GM12873 (cell line): ENCODE data around the gene SLX9.

Source experiments
- TF ChIP-seq, protein P1 (sequence below): IDR thresholded peaks from 2 replicates; pipeline ENCODE4 v1.5.1; 2012; ENCODE audit warnings: low read depth, mild to moderate bottlenecking, moderate library complexity, low read length, control low read depth; ENCODE audit not compliant: insufficient read depth; ENCODE audit errors: missing control alignments

The SLX9 gene

GRCh38 chr21:44955798-44956175 lies 16.0 kb downstream of the SLX9 start:
- TF ChIP-seq, protein P1, sequence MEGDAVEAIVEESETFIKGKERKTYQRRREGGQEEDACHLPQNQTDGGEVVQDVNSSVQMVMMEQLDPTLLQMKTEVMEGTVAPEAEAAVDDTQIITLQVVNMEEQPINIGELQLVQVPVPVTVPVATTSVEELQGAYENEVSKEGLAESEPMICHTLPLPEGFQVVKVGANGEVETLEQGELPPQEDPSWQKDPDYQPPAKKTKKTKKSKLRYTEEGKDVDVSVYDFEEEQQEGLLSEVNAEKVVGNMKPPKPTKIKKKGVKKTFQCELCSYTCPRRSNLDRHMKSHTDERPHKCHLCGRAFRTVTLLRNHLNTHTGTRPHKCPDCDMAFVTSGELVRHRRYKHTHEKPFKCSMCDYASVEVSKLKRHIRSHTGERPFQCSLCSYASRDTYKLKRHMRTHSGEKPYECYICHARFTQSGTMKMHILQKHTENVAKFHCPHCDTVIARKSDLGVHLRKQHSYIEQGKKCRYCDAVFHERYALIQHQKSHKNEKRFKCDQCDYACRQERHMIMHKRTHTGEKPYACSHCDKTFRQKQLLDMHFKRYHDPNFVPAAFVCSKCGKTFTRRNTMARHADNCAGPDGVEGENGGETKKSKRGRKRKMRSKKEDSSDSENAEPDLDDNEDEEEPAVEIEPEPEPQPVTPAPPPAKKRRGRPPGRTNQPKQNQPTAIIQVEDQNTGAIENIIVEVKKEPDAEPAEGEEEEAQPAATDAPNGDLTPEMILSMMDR: no peak

DNA sequence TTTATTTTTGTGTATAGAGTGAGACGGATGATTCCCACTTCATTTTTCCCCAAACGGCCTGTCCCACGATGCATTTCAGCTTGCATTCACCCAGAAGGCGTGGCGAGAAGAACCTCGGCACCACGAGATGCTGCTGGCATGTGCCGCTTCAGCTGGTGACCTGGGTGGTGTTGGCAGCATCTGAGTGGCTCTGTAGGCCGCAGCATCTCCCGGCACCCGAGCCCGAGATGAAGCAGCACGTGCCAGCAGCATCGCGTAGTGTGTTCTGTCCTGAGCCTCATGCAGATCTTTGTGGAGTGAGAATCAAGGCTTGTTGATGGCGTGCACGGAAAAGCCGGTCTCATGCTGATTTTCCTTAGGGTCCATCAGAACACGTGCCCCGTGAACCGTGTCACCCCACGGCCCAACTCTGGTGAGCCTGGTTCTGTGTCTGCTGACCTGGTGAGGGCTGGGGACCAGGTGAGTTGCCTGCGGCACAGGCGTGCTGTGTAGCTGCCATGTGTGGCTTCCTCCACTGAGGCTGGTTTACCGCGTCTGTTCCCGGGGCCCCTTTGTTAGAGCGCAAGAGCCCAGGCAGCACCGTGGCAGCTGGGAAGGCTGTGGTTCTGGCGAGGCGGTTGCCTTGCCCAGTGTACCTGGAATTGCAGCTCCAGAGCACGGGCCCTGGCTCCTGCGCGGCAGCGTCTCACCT lies 16.7 kb downstream of the SLX9 start:
- TF ChIP-seq, protein P1: no peak

- TF ChIP-seq, protein P1: no peak
These were observed 17.4 kb downstream of the SLX9 start for GRCh38 chr21:44957047-44957831.

GRCh38 chr21:44957901-44958451 lies 18.1 kb downstream of the SLX9 start:
- TF ChIP-seq, protein P1: no peak

DNA sequence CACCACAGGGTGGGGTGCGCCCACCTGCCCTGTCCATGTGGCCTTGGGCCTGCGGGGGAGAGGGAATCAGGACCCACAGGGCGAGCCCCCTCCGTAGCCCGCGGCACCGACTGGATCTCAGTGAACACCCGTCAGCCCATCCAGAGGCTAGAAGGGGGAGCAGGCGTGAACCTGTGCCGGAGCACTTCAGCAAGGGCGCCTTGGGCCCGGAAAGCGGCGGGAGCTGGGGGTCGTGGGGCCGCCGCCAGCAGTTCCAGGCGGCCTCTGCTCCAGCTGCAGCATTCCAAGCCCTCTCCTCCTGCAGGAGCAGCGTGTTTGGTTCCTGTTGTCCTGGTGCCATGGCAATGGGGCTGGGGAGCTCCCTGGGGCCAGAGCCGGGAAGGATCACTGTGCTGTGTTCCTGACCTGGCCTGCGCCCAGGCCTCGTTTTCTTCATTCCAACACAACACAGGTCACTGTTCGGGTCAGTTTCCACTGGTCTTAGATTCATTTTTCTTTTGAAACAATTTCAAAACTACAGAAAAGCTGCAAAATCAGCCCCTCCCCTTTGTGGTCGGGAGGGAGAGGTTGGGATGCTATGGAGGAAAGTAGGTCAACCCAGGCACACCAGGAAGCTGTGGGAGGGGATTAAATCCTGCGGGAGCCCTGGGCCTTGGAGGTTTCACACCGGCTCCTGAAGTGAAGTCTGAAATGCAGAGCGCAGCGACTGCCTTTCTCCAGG lies 18.8 kb downstream of the SLX9 start:
- TF ChIP-seq, protein P1: no peak

DNA sequence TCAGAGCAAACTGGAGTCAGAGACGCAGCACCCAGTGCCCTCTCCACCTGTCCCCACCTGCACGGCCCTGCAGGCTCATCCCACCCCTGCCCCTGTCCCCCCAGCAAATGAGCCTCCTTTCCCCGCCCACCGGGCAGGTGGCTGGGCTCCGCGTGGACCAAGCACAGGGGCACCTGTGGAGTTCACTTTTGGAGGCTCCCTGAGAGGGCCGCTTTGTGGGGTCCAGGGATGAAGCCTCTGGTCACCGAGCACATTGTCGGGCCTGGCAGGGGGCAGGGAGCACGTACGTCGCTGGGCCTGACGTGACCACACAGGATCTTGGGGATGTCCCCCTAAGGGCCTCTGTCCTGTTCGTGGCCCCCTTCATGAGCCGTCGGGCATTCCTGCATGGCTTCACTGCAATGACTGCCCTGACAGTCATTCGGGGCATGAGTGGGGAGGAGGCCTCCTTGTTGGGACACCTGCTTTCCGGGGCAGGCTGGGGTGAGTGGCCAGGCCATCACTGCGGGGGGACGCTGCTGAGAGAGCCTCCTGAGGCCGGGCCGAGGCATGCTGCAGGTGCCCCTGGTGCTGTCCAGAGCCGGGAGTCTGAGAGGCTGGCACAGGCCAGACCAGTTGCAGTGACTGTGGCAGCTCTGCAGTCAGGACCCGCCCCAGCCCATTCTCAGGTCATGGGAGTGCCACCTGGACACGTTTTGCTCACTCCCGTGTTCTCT lies 19.7 kb downstream of the SLX9 start:
- TF ChIP-seq, protein P1: no peak
